HL-60 (cell line): ENCODE results near the gene SMC3.

Source experiments
- CTCF ChIP-seq: IDR thresholded peaks from one replicate; pipeline ENCODE4 v1.5.1; 2011; ENCODE audit warnings: low read length, control low read depth, inconsistent platforms; ENCODE audit not compliant: insufficient read depth
- POLR2AphosphoS5 ChIP-seq: IDR thresholded peaks from 2 replicates; pipeline ENCODE4 v1.6.1; 2012; ENCODE audit warnings: low read depth

- TF ChIP-seq CTCF: no peak
- TF ChIP-seq POLR2AphosphoS5: no peak
These were observed 32.9 kb upstream of the SMC3 start for GRCh38 chr10:110534571-110534970.
